ENCODE results near the gene TNFRSF1A.

- TF ChIP-seq POLR2AphosphoS5 (IDR thresholded peaks at IDR 0.05; ENCODE audit: low read depth) (peak; percentile 83), CTCF (IDR thresholded peaks at IDR 0.05; ENCODE audit: insufficient read depth, low read length) (no peak), REST (IDR thresholded peaks at IDR 0.05; ENCODE audit: insufficient replicate concordance, low read depth) (no peak), GABPA (IDR thresholded peaks at IDR 0.05; ENCODE audit: low read depth) (no peak)
Measured at GRCh38 chr12:6340745-6341416, 995 bp downstream of the TNFRSF1A start.

Data from HL-60 (cell line).